PFSK-1 (cell line): ENCODE results near the gene ZFYVE19.

Experiments
- FOXP2 ChIP-seq: optimal IDR thresholded peaks from 2 replicates; pipeline ENCODE3; 2011; ENCODE audit warnings: borderline replicate concordance, control low read depth, inconsistent platforms; ENCODE audit not compliant: insufficient read depth; ENCODE audit errors: extremely low read length, extremely low read depth
- POLR2AphosphoS5 ChIP-seq: IDR thresholded peaks from 2 replicates; pipeline ENCODE4 v1.6.1; 2012; ENCODE audit warnings: low read depth, mild to moderate bottlenecking, control low read depth, low read length, moderate library complexity
- REST ChIP-seq, 2 experiments: IDR thresholded peaks; 2 replicates each; pipeline versions ENCODE4 v1.6.1 to v1.8.0; 2011 to 2012; ENCODE audit warnings: low read depth in 2 of 2, low read length in 2 of 2, control low read depth in 1 of 2, inconsistent platforms in 1 of 2, mild to moderate bottlenecking in 1 of 2, moderate library complexity in 1 of 2; ENCODE audit not compliant: insufficient read depth in 1 of 2
- SIN3A ChIP-seq: IDR thresholded peaks from 2 replicates; pipeline ENCODE4 v1.6.1; 2012; ENCODE audit warnings: mild to moderate bottlenecking, low read length, moderate library complexity, borderline replicate concordance; ENCODE audit not compliant: insufficient read depth
- TAF1 ChIP-seq: IDR thresholded peaks from 2 replicates; pipeline ENCODE4 v1.6.1; 2012; ENCODE audit warnings: low read length, control low read depth, borderline replicate concordance; ENCODE audit not compliant: insufficient read depth

ZFYVE19 gene

GRCh38 chr15:40787991-40788390 is 18.9 kb upstream of the ZFYVE19 start:
- no peak for TF ChIP-seq FOXP2
- TF ChIP-seq TAF1 = no peak

GRCh38 chr15:40789119-40789518 is 17.8 kb upstream of the ZFYVE19 start:
- TF ChIP-seq REST (IDR thresholded peaks at IDR 0.05; ENCODE audit: insufficient read depth in 1 of 2, low read depth in 2 of 2, low read length in 2 of 2) (no peak), SIN3A (no peak)

- TF ChIP-seq TAF1 = no peak
- no peak for TF ChIP-seq SIN3A
- no peak for TF ChIP-seq REST (IDR thresholded peaks at IDR 0.05; ENCODE audit: insufficient read depth in 1 of 2, low read depth in 2 of 2, low read length in 2 of 2)
- TF ChIP-seq POLR2AphosphoS5 = no peak
- no peak for TF ChIP-seq FOXP2
Measured at GRCh38 chr15:40789999-40790398, 16.9 kb upstream of the ZFYVE19 start.

GRCh38 chr15:40790718-40791117 is 16.2 kb upstream of the ZFYVE19 start:
- TF ChIP-seq POLR2AphosphoS5 (no peak), TAF1 (no peak), REST (IDR thresholded peaks at IDR 0.05; ENCODE audit: insufficient read depth in 1 of 2, low read depth in 2 of 2, low read length in 2 of 2) (no peak), FOXP2 (no peak)

GRCh38 chr15:40792394-40792793 is 14.5 kb upstream of the ZFYVE19 start:
- TF ChIP-seq SIN3A (no peak), FOXP2 (no peak), REST (IDR thresholded peaks at IDR 0.05; ENCODE audit: insufficient read depth in 1 of 2, low read depth in 2 of 2, low read length in 2 of 2) (no peak), TAF1 (no peak), POLR2AphosphoS5 (no peak)
